Endothelial cell (in vitro differentiated cells): ENCODE results near the gene PTGER2. TPM values are rescaled to one million over a fixed set of nuclear protein-coding genes. Genes with fewer than 3 reads are reported as not detected.

Experiments used
- DNase-seq: peaks from one replicate; pipeline ENCODE4 v3.0.0; 2021; ENCODE audit warnings: low spot score
- H3K27ac Mint-ChIP-seq: one replicate; pipeline ENCODE4 v1.8.0; 2021; ENCODE audit warnings: mixed read lengths, inconsistent platforms; ENCODE audit not compliant: unreplicated experiment
- H3K27me3 Mint-ChIP-seq: one replicate; pipeline ENCODE4 v1.8.0; 2021; ENCODE audit warnings: mild to moderate bottlenecking, moderate library complexity, mixed read lengths, inconsistent platforms; ENCODE audit not compliant: unreplicated experiment
- H3K36me3 Mint-ChIP-seq: one replicate; pipeline ENCODE4 v1.8.0; 2021; ENCODE audit warnings: mild to moderate bottlenecking, low read depth, mixed read lengths, inconsistent platforms; ENCODE audit not compliant: unreplicated experiment
- H3K4me1 Mint-ChIP-seq: one replicate; pipeline ENCODE4 v1.8.0; 2021; ENCODE audit warnings: mild to moderate bottlenecking, mixed read lengths, inconsistent platforms; ENCODE audit not compliant: unreplicated experiment
- H3K4me3 Mint-ChIP-seq: one replicate; pipeline ENCODE4 v1.8.0; 2021; ENCODE audit warnings: mild to moderate bottlenecking, mixed read lengths, inconsistent platforms; ENCODE audit not compliant: unreplicated experiment
- H3K9me3 Mint-ChIP-seq: one replicate; pipeline ENCODE4 v1.8.0; 2021; ENCODE audit warnings: mixed read lengths, inconsistent platforms; ENCODE audit not compliant: unreplicated experiment
- CTCF ChIP-seq: fragments of 200-600 bp; sonication (generic); IDR thresholded peaks from one replicate; pipeline ENCODE4 v1.5.0; 2021; ENCODE audit warnings: antibody characterized with exemption; ENCODE audit not compliant: unreplicated experiment
- total RNA-seq: library from RNA; stranded (reverse); fragmentation: NEBNext Ultra II Directional; extraction: Animal tissue kit (Norgen Biotek cat#: 25700); gene quantifications from one replicate; pipeline ENCODE4 v1.2.1, GENCODE V29; 2021; ENCODE audit not compliant: unreplicated experiment

Gene PTGER2
- total RNA-seq, 1 donor from 2014 or later: not detected

- Mint-ChIP-seq H3K36me3 (no peaks in the 10 kb centered on the region), H3K27me3 (no peaks in the 10 kb centered on the region), H3K27ac (no peak overlapping the region), H3K4me1 (no peaks in the 10 kb centered on the region), H3K9me3 (no peaks in the 10 kb centered on the region), H3K4me3 (no peak overlapping the region)
- no peak for DNase-seq
- no peak for TF ChIP-seq CTCF
Observed at GRCh38 chr14:52342849-52343596, 28.9 kb downstream of the PTGER2 start.

GRCh38 chr14:52346778-52347177 is 32.7 kb downstream of the PTGER2 start:
- Mint-ChIP-seq H3K36me3 (no peaks in the 10 kb centered on the region), H3K4me3 (no peak overlapping the region), H3K4me1 (no peaks in the 10 kb centered on the region), H3K27me3 (no peaks in the 10 kb centered on the region), H3K9me3 (no peaks in the 10 kb centered on the region), H3K27ac (no peak overlapping the region)
- DNase-seq: no peak
- no peak for TF ChIP-seq CTCF

GRCh38 chr14:52348279-52348678 is 34.2 kb downstream of the PTGER2 start:
- no peaks in the 10 kb centered on the region for H3K4me1 Mint-ChIP-seq

GRCh38 chr14:52348776-52349175 is 34.7 kb downstream of the PTGER2 start:
- Mint-ChIP-seq H3K27ac (no peak overlapping the region), H3K27me3 (no peaks in the 10 kb centered on the region), H3K4me3 (no peak overlapping the region), H3K9me3 (no peaks in the 10 kb centered on the region), H3K36me3 (no peaks in the 10 kb centered on the region), H3K4me1 (no peaks in the 10 kb centered on the region)
- no peak for TF ChIP-seq CTCF
- DNase-seq: no peak

More at GRCh38 chr14:52348279-52348678, 34.2 kb downstream of the PTGER2 start:
- no peak for DNase-seq
- no peaks in the 10 kb centered on the region for H3K27me3 Mint-ChIP-seq
- H3K27ac Mint-ChIP-seq: no peak overlapping the region
- no peaks in the 10 kb centered on the region for H3K36me3 Mint-ChIP-seq
- no peak for TF ChIP-seq CTCF
- no peak overlapping the region for H3K4me3 Mint-ChIP-seq
- no peaks in the 10 kb centered on the region for H3K9me3 Mint-ChIP-seq

GRCh38 chr14:52349731-52350130 is 35.6 kb downstream of the PTGER2 start:
- Mint-ChIP-seq H3K36me3 (no peaks in the 10 kb centered on the region), H3K27me3 (no peaks in the 10 kb centered on the region), H3K27ac (no peak overlapping the region), H3K9me3 (no peaks in the 10 kb centered on the region), H3K4me1 (no peaks in the 10 kb centered on the region), H3K4me3 (no peak overlapping the region)
- no peak for TF ChIP-seq CTCF
- DNase-seq: no peak
